HG03097 (cell line): ENCODE results near the gene CCDC158.
"Not testable (repeated sequence)": the region's sequence is repeated elsewhere in the genome, so short reads cannot be mapped to it uniquely, and the experiment has no call there.

Source experiments
- ATAC-seq: cut with Tn5 transposase; IDR thresholded peaks from one replicate; pipeline ENCODE4 v1.9.1; 2021; ENCODE audit not compliant: unreplicated experiment, low FRiP score

The CCDC158 gene

DNA sequence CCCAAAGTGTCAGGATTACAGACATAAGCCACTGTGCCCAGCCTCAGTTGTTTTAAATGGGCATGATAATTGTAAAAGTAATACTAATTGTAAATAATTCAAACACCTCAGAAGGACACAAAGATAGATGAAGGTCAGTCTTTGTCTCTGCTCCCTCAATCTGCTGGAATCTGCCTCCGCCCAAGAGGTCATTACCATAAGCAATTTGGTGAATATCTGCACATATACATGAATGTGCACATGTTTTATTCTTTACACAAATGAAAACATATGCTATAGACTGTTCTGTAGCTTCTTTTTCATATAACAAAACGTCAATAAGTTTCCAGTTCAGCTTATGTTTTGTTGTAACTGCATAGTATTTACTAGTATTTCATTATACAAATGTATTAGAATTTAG, 107.4 kb downstream of the CCDC158 start:
- no peak for ATAC-seq

DNA sequence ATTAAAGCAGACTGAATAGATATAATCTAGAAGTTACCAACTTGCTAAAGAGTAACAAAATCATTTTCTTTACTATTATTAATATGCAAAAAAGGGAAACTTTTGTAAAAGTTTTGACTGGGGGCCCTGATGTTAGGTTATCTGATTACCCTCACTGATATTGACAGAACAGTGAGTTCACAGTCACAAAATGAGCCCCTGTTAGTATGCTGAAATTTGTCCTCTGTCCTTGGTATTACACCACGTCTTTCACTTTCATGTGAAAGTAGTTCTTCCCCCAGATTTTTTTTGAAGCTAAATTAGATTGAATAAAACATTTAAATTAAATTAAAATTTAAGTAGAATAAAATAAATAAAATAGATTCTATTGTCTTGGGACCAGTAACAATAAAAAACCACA, 108.5 kb downstream of the CCDC158 start:
- no peak for ATAC-seq

DNA sequence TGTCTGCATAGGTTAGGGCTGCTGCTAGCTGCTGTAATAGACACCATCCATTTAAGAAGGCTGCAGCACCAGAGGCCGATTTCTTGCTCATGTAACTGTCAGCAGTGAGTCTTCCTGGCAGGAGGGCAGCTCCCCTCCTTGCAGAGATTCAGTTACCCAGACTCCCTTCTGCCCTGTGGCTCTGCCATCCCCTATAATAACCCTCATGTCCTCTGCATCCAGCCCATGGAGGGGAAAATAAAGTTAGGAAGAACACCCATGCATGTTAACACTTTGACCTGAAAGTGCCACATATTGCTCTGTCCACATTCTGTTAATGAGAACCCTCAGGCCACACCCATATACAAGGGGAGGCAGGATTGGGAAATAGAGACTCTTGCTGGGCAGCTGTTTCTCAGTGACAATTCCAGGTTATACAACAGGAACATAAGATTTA, 109.0 kb downstream of the CCDC158 start:
- ATAC-seq = no peak

DNA sequence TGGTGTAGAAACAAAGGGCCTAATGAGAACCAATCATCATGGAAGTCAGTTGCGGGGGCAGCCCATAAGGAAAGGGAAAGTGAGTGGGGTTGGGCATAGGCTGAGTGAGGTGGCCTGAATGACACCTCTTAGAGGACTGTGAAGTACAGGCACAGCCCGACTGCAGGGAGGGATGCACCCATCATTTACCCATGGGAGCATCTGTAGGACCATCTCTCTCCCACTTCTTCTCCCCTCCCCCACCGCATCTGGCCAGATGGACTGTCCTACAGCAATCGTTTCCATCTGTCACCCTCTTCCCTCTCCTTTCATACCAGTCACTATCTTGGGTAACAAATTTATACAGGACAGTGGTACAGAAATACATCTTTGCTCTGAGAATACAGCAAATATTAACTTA, 110.3 kb downstream of the CCDC158 start:
- no peak for ATAC-seq

DNA sequence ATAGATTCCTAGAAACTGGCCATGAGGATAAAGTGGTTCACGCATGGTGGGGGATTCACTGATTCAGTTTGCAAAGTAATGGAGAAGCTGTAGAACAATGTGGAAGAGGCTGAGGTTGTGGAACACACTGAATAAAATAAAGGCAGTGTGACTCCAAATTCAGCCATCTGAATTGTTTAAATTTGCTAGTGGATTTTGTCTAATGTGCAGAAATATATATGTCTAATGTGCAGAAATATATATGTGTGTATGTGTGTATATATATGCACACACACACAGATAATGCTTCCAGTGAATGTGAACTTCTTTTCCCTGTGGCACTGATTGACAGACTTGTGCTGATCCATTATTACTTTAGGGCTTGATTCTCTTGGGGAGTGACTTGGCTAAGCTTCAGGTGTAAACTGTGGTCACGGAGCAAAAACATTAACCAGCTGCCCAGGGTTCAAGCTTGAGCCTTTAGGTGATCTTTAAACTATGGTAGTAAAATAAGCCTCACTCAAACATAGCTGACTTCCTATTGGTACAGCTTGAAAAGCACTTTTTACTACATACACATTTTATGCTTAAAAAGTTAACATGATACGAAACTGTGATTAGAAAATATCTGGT, 110.9 kb downstream of the CCDC158 start:
- no peak for ATAC-seq

DNA sequence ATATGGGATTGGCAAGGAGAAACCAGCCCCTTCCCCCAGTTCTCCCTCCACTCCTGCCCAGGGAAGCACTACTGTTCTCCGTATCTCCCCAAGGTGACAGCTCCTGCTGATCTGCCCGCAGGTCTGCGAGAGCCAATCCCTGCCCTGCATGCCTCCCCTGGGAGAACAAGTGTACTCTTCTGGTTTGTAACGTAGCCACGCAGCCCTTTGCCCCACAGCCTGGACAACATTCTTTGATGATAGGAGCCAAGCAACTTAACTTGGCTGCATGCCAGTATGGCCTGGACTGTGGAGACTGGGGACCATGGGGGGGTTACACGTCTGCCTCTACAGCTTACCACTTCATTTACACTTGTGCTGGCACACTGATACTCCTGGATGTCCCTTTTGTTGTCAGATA, 112.4 kb downstream of the CCDC158 start:
- no peak for ATAC-seq

DNA sequence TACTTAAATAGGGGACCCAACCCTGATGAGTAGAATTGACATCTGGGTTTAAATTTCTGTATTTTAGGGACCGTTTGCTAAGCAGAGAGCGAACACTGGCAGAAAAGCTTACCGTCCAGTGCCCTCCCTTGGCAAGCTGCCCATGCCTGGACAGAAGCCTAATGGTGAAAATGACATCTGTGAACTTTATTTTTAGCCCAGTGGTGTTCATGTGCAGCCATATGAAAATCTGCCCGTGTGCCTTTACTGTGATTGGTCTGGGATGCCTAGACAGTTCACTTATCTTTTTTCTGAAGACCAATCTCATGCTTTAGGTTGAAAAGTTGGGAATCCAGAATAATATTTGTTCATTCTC, 113.3 kb downstream of the CCDC158 start:
- ATAC-seq = no peak

DNA sequence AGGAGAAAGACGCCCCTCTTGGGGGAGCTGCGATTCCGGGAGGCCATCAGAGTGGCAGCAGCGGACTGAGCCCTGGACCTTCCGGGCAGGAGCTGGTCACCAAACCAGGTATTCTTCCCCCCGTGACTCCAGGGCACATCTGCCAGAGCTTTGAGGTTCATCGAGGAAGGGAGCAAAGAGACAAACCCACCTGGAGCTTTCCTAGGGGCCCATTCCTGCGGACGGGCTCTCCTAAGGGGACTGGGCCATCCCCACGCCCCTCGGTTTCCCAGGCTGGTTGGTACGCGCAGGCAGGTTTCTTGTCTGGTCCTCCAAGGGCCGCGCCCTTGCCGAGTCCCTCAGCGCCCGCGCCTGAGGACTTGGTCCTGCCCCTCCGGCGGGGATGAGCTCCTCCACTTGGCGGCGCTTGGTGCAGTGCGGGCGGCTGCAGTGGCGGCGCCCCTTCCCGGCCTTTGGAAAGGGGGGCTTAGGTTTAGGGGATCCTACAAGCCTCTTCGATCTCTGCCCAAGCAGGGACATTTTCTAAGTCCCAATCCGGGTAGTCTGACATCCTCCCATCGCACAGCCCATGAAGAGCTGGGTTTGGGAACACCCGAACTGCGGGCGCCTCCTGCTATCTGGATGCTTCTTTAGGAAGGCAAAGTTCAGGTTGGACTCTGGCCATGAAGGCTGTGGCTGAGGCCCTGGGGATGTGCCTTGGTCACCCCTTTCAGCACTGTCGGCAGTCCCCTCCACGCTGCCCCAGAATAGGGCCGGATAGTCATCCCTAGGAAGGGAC, 113.9 kb downstream of the CCDC158 start:
- no peak for ATAC-seq

DNA sequence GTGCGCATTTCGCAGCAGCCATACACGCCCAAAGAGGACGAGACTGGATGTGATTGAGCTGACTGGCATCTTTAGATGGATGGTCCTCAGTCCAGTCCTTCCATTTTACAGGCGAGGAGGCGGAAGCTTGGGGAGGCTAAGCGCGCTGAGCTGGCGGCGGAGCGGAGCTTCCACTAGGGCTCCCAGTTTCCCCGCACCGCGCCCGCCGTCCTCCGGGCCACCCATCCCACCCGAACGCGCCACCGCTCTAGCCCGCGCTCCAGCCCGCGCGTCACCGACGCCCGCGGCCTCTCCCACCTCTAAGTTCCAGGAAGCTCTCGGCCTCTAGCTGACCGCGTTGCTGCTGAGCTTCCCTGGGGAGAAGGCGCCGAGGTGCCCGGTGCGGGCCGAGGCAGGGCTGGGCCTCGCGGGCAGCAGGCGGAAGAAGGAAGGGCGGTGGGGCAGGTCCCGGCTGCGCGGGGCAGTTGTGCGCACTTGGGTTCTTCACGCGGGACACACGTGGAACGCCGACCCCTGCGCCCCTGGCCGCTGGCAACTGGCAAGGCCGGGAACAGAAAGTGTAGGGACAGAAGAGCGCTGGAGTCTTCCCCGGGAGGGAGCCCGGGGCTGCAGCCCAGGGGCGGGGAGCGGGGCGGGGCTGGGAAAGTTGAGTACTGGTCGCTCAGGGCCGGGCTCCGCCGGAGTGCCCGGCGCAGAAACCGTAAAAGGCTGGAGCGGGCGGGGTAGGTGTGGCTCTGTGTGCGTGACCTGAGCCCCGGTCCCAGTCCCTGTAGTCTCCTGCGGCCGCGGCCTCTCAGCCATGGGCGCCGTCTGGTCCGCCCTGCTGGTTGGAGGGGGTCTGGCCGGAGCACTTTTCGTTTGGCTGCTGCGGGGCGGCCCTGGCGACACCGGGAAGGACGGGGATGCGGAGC, 114.7 kb downstream of the CCDC158 start, which contains the start of gene STBD1:
STBD1 (plus strand) TSS at position 763 of the 911 bp plus-strand sequence; CDS start at position 800, 37 bp downstream.
- ATAC-seq = no peak

DNA sequence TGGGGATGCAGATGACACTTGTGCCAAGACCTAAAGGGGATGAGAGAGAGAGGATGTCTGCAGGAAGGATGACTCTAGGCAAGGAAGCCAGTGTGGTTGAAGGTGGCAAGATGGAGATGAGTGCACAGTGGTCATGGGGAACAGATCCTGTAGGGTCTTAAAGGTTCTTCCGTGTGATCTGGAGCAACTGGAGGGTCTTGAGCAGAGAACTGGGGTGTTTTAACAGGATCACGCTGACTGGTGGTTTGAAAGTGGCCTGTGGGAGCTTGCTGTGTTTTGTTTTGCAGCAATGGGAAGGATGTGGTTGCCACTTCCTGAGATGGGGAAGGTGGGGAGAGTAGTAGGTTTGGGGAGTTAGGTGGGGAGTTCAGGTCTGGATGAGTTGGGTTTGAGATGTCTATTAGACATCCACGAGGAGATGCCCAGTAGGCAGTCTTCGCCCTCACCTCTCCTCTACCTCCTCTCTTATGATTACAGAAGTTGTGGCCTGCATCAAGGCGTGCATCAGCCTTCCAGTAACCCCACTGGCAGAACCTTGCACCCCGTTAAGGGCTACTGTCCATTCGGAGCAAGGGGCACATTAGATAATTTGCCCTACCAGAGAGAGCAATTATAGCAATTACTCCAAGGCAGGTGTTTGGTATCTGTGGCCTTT, 115.8 kb downstream of the CCDC158 start:
- no peak for ATAC-seq

DNA sequence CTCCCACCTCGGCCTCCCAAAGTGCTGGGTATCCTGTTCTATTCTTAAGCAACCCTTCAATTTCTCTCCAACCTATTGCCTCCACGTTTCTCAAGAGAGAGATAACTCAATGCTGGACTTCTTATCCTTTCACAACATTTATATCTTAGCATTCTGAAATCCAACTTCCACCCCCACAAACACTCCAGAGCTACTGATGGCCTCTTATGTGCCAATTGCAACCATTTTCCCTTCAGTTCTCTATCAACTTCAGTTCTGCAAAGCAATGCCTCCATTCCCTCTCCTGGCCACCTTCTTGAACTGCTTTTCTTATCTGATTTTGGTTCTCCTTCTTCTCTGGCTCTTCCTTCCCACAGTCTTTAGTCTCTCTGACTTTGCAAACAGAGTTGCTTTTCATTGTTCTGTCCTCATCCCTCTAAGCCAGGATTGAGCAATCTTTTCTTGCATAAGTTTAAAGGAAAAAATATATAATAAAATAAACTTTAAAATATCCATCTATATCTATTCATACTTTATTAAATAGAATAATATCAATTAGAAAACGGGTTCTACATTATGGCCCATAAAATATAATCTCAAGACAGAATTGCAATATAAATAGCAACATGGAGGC, 118.0 kb downstream of the CCDC158 start:
- no peak for ATAC-seq

DNA sequence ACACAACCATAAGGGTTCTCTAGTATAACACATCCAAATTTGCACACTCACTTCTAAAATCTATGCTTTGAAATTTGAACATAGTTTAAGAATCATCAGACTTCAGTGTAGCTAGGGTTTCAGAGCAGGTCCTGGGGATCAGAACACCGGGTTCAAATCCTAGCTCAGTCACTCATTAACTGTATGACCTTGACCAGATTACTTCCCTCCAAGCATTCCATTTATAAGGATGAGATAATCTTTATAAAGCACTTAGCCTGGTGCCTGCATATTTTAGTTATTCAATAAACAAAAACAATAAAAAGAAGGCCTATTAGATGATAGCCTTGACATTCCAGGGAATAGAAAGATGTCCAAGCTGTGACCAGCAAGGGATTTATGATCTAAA, 119.2 kb downstream of the CCDC158 start:
- no peak for ATAC-seq

DNA sequence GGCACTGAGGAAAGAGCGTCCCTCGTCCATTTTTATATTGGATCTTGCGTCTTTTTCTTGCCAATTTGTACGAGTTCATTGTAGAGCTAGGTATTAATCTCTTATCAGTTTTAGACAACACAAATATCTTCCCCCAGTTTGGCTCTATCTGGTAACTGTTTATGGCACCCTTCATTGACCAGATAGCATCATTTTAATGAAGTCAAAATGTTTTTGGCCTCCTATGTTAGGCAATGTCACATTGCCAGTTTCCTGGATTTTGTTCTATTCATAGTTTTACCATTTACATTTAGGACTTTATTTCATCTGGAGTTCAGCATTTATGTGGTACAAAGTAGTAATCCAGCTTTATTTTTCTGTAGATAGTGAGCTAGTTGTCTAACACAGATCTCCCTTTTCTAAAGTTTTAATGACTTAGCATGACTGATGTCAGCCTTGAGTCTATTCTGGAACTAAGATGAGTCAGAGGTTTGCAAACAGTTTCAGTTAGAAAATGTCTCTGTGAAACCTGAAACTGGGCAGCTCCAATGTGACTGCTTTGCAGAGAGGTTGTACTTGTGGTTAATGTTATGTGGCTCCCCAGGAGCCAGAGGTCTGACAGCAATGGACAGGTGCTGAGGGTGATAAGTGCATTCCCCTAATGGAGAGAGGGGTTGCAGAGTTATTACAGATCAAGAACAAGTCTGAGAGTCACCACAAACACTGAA, 119.7 kb downstream of the CCDC158 start:
- ATAC-seq = peak; percentile 98

DNA sequence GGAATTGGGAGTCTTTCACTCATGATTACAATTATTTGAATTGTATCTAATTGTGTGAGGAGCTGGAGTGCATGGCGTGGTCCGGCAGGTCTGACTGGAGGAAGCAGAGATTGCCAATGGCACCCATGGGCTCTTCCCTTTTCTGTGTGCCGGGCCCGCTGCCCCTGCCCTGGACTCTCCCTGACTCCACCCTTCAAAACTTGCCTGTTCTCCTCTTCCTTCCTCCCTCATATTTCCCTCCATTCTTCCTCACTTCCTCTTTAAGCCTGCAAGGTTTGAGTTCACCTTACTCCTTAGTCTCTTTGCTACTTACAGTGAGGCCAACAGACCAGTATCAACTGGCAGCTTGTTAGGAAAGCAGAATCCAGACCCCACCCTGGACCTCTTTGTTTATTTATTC, 120.9 kb downstream of the CCDC158 start:
- ATAC-seq = no peak

DNA sequence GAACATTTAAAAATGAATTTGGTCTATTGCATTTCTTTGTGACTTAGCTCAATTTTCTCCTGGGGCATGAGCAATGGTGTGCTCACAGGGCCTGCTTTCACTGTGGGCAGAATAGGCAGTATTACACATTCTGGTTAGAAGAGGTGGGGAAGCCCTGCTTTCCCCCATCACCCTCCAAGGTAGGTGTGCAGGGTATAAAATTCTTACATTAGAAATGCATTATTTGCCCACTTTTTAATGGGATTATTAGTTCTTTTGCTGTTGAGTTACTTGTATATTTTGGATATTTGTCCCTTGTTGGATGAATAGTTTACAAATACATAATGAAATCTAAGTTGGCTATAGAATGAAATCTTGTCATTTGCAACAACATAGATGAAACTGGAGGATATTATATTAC, 122.7 kb downstream of the CCDC158 start:
- ATAC-seq = no peak

DNA sequence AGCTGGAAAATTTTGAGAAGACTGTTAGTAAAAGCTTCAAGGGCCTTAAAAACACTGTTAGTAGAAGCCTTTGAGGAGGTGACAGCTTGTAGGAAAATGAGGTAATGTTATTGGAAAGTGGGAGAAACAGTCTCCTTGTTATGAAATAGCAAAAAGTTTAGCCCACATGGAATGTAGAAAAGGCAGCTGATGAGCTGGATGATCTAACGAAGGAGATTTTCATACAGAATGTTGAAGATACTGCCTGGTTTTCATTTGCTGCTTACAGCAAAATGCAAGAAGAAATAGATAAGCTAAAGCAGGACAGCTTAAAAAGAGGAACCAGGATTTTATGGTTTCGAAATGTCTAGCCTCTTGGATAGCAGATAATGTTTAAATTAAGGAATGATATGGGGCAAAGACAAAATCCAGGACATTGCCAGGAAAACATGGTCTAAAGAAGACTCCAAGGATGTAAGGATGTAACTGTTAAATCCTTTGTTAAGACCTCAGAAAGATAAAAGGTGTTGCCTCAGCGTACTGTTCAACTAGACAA, 124.6 kb downstream of the CCDC158 start:
- no peak for ATAC-seq

DNA sequence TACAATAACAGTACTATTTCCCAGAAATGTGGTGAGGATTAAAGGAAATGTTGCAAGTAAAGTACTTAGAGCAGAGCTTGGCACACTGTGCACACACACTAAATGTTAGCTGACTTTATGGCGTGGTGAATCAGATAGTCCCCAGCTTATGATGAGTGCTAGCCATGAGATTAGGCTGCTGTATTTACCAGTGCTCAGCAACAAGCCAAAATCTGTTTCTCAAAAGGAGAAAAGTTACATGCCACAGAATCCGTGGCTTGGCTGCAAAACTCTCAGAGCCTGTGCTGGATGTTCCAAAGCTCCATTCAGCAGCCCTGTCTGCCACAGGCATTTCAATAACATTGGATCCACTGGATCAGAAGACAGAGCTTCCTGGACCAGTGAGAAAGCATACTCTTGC, 127.2 kb downstream of the CCDC158 start:
- no peak for ATAC-seq

DNA sequence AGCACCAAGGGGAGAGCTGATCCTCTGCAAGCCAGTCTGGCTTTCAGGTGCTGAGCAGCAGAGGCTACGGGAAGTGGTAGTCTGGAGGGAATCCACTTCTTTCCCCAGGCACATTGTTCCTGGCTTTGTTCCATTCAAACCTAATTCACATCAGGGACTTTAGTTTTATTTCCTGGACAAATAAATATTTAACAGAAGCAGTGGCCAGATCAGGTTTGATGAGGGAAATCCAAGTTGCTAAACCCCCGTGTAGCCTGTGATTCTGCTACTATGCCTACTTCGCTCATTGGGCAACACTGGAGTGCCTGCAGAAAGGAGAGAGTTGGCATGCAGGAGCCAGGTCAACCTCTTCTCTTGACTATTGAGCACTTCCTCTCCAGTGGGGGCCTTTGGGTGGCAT, 128.2 kb downstream of the CCDC158 start:
- ATAC-seq = no peak

DNA sequence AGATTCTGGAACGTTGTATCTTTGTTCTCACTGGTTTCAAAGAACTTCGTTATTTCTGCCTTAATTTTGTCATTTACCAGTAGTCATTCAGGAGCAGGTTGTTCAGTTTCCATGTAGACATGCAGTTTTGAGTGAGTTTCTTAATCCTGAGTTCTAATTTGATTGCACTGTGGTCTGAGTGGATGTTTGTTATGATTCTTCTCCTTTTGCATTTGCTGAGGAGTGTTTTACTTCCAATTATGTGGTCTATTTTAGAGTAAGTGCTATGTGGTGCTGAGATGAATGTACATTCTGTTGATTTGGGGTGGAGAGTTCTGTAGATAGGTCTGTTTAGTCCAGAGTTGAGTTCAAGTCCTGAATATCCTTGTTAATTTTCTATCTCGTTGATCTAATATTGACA, 133.1 kb downstream of the CCDC158 start:
- not testable (repeated sequence) for ATAC-seq

DNA sequence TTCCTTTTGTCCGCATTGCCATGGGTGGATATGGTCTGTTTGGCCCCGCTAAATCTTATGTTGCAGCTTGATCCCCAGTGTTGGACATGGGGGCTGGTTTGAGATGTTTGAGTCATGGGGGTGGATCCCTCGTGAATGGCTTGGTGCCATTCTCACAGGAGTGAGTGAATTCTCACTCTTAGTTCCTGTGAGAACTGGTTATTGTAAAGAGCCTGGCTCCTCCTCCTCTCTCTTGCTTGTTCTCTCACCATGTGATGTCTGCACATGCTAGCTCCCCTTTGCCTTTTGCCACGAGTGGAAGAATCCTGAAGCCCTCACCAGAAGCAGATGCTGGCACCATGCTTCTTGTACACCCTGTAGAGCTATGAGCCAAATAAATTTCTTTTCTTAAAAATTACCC, 137.0 kb downstream of the CCDC158 start:
- no peak for ATAC-seq
